GM21526 (cell line): ENCODE results near the gene CSH2.

Experiments
- ATAC-seq: cut with Tn5 transposase; IDR thresholded peaks from one replicate; pipeline ENCODE4 v1.9.1; 2021; ENCODE audit warnings: moderate library complexity; ENCODE audit not compliant: unreplicated experiment, low FRiP score

The CSH2 gene

GRCh38 chr17:63837480-63837879, 36.0 kb downstream of the CSH2 start:
- ATAC-seq, result no peak

- ATAC-seq, result no peak
Measured at GRCh38 chr17:63836811-63837210, 36.7 kb downstream of the CSH2 start.

- no peak for ATAC-seq
Measured at GRCh38 chr17:63835167-63835720, 38.2 kb downstream of the CSH2 start.

GRCh38 chr17:63834431-63835166, 38.9 kb downstream of the CSH2 start:
- no peak for ATAC-seq

GRCh38 chr17:63833741-63834373, 39.6 kb downstream of the CSH2 start:
- ATAC-seq, result no peak

- ATAC-seq, result no peak
Measured at GRCh38 chr17:63833026-63833740, 40.3 kb downstream of the CSH2 start.

GRCh38 chr17:63832455-63832854, 41.0 kb downstream of the CSH2 start:
- ATAC-seq, result no peak

GRCh38 chr17:63832014-63832413, 41.5 kb downstream of the CSH2 start:
- ATAC-seq, result no peak

GRCh38 chr17:63831505-63831904, 42.0 kb downstream of the CSH2 start:
- no peak for ATAC-seq

- ATAC-seq, result no peak
Measured at GRCh38 chr17:63830904-63831491, 42.5 kb downstream of the CSH2 start.

- ATAC-seq, result no peak
Measured at GRCh38 chr17:63830278-63830677, 43.2 kb downstream of the CSH2 start.

GRCh38 chr17:63828936-63829335, 44.5 kb downstream of the CSH2 start:
- no peak for ATAC-seq

GRCh38 chr17:63827801-63828221, 45.7 kb downstream of the CSH2 start:
- no peak for ATAC-seq

- ATAC-seq, result peak; percentile 65
Measured at GRCh38 chr17:63827002-63827800, 46.3 kb downstream of the CSH2 start, which contains the start of the genes FTSJ3 and PSMC5. TSS of gene FTSJ3 (minus strand) at chr17:63827663. CDS start at chr17:63826902, 761 bp downstream. TSS of gene PSMC5 (plus strand) at chr17:63827431. CDS start at chr17:63827491, 60 bp downstream.

- ATAC-seq, result no peak
Measured at GRCh38 chr17:63826468-63827001, 46.9 kb downstream of the CSH2 start.

- no peak for ATAC-seq
Measured at GRCh38 chr17:63824362-63824761, 49.1 kb downstream of the CSH2 start.

- ATAC-seq, result no peak
Measured at GRCh38 chr17:63823659-63824331, 49.7 kb downstream of the CSH2 start.

GRCh38 chr17:63822537-63822936, 50.9 kb downstream of the CSH2 start:
- ATAC-seq, result no peak
